ENCODE measurements around the gene VEPH1. TPM values are rescaled to one million over a fixed set of nuclear protein-coding genes. Genes with fewer than 3 reads are reported as not detected.

VEPH1 gene
- total RNA-seq, 1 experiment from 2014 or later = 2.4 TPM

DNA sequence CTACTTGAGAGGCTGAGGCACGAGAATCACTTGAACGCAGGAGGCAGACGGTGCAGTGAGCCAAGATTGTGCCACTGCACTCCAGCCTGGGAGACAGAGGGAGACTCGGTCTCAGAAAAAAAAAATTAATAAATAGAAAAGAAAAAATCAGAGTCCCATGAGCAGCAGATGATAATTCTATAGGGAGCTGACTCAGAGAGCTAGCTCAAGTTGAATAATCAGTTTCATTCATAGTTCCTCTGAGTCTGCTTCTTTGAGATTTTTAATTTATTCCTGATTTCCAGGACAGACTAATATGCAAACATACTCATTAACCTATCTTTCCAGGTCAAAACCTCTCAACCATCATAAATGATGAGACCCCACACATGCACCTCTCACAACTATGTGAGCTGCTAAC lies 121.6 kb downstream of the VEPH1 start:
- CTCF ChIA-PET = interaction anchor here (0.6 kb wide), 3 partner anchors 18 to 180 kb away, joined by 3 read pairs; no protein-coding TSS in a partner anchor

DNA sequence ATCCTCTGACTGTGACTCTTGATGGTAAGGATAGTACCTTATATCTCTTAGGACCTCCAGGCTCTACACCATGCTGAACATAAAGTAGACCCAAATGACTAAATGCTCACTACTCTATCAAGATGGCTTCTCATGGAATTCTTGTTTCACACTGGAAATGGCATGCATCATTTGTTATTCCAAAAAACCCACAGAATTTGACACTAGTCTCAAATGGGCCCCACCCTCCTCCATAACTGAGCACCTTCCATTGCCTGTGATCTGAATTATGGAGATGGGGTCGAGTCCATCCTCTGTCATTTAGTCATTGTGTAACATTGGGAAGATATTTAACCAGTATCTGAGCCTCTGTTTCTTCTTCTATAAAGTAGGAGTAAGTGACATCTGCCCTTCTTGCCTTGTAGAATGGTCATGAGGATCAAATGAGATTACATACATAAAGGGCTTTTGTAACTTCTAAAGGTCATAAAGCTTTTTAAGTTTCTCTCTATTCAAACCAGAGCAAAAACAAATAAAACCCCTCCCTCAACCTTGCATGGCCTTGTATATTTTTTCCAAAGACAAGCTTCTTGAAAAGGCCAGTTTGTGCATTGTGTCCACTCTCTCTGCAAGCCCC lies 123.6 kb downstream of the VEPH1 start:
- no TSS peak for BruUV-seq (replicated peaks)
- ChIA-PET CTCF (interaction anchor here (0.6 kb wide), 1 partner anchor 193 kb away, joined by 3 read pairs; no protein-coding TSS in a partner anchor), POLR2A (no interaction called here)
- Mint-ChIP-seq H3K27ac (ENCODE audit: low read depth, unreplicated experiment) (no peak overlapping the region), H3K36me3 (ENCODE audit: insufficient read depth, unreplicated experiment) (no peaks in the 10 kb centered on the region), H3K4me1 (ENCODE audit: insufficient read depth, unreplicated experiment) (no peaks in the 10 kb centered on the region), H3K4me3 (ENCODE audit: unreplicated experiment) (no peak overlapping the region), H3K9me3 (ENCODE audit: unreplicated experiment) (no peaks in the 10 kb centered on the region), H3K27me3 (ENCODE audit: insufficient read depth, unreplicated experiment) (no peaks in the 10 kb centered on the region)
- intact Hi-C loops (cut with micrococcal nuclease) = no loop called here
- TF ChIP-seq, protein P1, sequence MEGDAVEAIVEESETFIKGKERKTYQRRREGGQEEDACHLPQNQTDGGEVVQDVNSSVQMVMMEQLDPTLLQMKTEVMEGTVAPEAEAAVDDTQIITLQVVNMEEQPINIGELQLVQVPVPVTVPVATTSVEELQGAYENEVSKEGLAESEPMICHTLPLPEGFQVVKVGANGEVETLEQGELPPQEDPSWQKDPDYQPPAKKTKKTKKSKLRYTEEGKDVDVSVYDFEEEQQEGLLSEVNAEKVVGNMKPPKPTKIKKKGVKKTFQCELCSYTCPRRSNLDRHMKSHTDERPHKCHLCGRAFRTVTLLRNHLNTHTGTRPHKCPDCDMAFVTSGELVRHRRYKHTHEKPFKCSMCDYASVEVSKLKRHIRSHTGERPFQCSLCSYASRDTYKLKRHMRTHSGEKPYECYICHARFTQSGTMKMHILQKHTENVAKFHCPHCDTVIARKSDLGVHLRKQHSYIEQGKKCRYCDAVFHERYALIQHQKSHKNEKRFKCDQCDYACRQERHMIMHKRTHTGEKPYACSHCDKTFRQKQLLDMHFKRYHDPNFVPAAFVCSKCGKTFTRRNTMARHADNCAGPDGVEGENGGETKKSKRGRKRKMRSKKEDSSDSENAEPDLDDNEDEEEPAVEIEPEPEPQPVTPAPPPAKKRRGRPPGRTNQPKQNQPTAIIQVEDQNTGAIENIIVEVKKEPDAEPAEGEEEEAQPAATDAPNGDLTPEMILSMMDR (IDR thresholded peaks at IDR 0.05; ENCODE audit: unreplicated experiment) = no peak
- no peak for DNase-seq (ENCODE audit: unreplicated experiment)

More for the DNA sequence above, 121.6 kb downstream of the VEPH1 start:
- H3K36me3 Mint-ChIP-seq (ENCODE audit: insufficient read depth, unreplicated experiment) = no peaks in the 10 kb centered on the region
- H3K9me3 Mint-ChIP-seq (ENCODE audit: unreplicated experiment) = no peaks in the 10 kb centered on the region
- no TSS peak for BruUV-seq (replicated peaks)
- no peak for DNase-seq (ENCODE audit: unreplicated experiment)
- TF ChIP-seq, protein P1 (IDR thresholded peaks at IDR 0.05; ENCODE audit: unreplicated experiment) = no peak
- no peaks in the 10 kb centered on the region for H3K27me3 Mint-ChIP-seq (ENCODE audit: insufficient read depth, unreplicated experiment)
- POLR2A ChIA-PET = no interaction called here
- intact Hi-C loops (cut with micrococcal nuclease) = no loop called here
- no peaks in the 10 kb centered on the region for H3K4me1 Mint-ChIP-seq (ENCODE audit: insufficient read depth, unreplicated experiment)
- H3K4me3 Mint-ChIP-seq (ENCODE audit: unreplicated experiment) = no peak overlapping the region
- no peak overlapping the region for H3K27ac Mint-ChIP-seq (ENCODE audit: low read depth, unreplicated experiment)

DNA sequence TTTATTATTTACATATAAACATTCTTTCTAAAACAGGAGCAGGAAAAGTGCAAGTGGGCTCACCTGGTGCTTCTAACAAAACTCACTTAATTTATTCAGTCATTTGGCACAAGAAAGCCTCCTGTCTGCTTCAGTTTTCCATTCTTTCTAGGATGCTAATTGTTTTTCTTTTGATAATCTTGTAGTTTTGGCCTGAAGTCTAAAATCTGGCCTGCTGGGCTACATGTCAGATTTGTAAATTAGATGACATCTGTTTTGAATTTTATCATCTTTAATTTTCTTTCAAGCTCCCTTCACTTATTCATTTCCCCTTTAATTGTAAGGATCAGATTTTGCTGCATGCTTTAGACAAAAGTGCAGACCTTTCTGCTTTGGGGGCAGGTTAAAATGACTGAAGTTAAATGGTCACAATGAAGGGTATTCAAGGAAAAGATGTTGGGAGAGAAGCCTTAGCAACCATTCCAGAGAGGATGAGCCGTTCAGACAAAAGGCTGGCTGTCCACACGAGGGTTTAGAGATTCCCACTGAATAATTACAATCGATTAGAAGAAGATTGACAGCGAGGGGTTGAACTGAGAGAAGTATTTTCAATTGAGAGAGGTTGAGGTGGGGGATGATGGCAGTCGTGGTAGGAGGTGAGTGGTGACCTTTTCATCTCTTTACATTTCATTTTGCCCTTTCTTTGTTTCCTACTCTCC lies 126.5 kb downstream of the VEPH1 start:
- Mint-ChIP-seq H3K4me3 (ENCODE audit: unreplicated experiment) (no peak overlapping the region), H3K4me1 (ENCODE audit: insufficient read depth, unreplicated experiment) (no peaks in the 10 kb centered on the region), H3K36me3 (ENCODE audit: insufficient read depth, unreplicated experiment) (no peaks in the 10 kb centered on the region), H3K9me3 (ENCODE audit: unreplicated experiment) (no peaks in the 10 kb centered on the region), H3K27me3 (ENCODE audit: insufficient read depth, unreplicated experiment) (no peaks in the 10 kb centered on the region), H3K27ac (ENCODE audit: low read depth, unreplicated experiment) (no peak overlapping the region)
- TF ChIP-seq, protein P1 (IDR thresholded peaks at IDR 0.05; ENCODE audit: unreplicated experiment) = no peak
- intact Hi-C loops (cut with micrococcal nuclease) = no loop called here
- no TSS peak for BruUV-seq (replicated peaks)
- ChIA-PET CTCF (no interaction called here), POLR2A (no interaction called here)
- no peak for DNase-seq (ENCODE audit: unreplicated experiment)

- Mint-ChIP-seq H3K4me3 (ENCODE audit: unreplicated experiment) (no peak overlapping the region), H3K36me3 (ENCODE audit: insufficient read depth, unreplicated experiment) (no peaks in the 10 kb centered on the region), H3K4me1 (ENCODE audit: insufficient read depth, unreplicated experiment) (no peaks in the 10 kb centered on the region), H3K9me3 (ENCODE audit: unreplicated experiment) (no peaks in the 10 kb centered on the region), H3K27me3 (ENCODE audit: insufficient read depth, unreplicated experiment) (no peaks in the 10 kb centered on the region), H3K27ac (ENCODE audit: low read depth, unreplicated experiment) (peak overlapping the region; percentile 65)
- intact Hi-C loops (cut with micrococcal nuclease) = no loop called here
- TF ChIP-seq, protein P1 (IDR thresholded peaks at IDR 0.05; ENCODE audit: unreplicated experiment) = no peak
- ChIA-PET POLR2A (interaction anchor here (0.6 kb wide), 1 partner anchor 354 kb away, joined by 3 read pairs; no protein-coding TSS in a partner anchor), CTCF (no interaction called here)
- DNase-seq (ENCODE audit: unreplicated experiment) = no peak
- no TSS peak for BruUV-seq (replicated peaks)
These were observed 127.8 kb downstream of the VEPH1 start for GRCh38 chr3:157375342-157375986.
